Activated CD4-positive, alpha-beta T cell treated with anti-CD3 and anti-CD28 coated beads for 4 hours (primary cell): ENCODE results near the gene COL18A1.

Source experiments
- DNase-seq, 2 donors: peaks; one replicate each; pipeline ENCODE4 v3.0.0-alpha.2; 2020

The COL18A1 gene

GRCh38 chr21:45457161-45457831 lies 52.3 kb downstream of the COL18A1 start:
- DNase-seq = no peak

- DNase-seq = no peak
Observed at GRCh38 chr21:45457832-45458172, 52.8 kb downstream of the COL18A1 start.

DNA sequence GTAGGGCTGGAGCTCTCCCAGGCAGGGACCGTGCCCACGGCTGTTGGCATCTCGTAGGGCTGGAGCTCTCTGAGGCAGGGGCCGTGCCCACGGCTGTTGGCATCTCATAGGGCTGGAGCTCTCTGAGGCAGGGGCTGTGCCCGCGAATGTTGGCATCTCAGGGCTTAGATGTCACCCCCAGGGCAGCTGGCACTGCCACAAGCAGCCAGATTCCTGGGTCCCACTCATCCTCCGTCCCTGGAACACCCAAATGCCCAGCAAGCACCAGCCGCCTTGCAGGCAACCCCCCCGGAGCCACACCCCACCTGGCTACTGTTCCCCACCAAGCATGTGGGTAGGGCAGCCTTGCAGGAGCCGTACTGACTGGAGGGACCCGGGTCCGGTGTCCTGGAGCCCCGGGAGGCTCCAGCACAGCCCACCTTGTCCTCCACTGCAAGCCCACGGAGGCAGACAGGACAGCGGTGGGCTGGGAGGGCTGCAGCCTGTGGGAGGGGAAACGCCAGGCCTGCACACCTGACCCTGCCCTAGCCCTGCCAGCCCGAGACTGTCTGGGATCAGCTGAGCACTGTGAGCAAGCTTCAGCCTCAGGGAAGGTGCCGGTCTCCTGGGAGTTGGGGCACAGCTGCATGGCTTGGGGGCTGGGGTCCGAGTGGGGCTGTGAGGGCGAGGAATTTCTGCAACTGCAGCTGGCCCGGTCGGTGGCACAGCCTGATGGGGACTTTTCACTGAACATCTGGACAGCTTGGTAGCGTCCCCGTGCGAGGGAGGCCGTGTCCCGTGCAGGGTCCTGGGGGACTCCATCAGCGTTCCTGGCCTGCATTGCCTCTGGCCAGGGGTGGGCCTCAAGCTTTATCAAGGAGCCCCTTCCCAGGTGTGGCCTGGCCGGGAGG lies 53.6 kb downstream of the COL18A1 start:
- DNase-seq = no peak

DNA sequence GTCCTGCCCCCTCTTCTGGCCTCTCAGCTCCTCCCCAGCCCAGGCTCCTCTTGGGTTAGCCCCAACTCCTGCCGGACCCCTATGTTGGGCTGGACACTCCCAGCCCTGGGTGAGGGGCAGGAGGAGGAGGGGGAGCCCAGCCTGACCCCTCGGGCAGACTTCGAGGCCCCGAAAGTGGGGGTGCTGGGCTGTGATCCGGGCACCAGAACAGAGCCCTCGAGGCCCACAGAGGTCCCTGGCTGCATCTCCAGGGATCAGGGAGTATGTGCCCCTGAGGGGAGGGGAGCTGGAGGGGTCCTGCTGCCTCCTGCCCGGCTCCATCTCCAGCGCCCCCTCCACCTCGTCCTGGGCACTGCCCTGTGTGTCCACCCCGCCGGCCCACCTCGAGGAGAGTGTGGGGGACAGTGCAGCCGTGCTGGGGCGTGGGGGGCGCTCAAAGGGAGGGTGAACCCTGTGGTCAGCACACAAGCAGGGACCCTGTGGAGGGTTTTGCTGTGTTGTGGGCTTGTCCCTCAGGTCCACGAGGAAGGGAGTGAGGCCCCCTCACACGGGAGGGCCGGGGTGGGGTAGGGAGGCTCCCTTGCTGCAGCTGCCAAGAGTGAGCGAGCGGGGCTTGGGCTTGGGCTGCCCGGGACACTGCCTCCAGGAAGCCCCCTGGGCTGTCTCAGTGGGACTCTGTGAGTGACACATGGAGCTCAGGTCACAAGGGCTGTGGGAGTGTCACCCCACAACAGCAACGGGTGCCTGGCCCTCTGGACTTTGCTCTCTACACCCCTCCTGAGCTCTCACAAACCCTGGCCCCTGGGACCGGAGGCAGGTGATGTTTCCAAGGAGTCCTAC lies 54.4 kb downstream of the COL18A1 start:
- no peak for DNase-seq

GRCh38 chr21:45460011-45460565 lies 55.1 kb downstream of the COL18A1 start:
- DNase-seq = no peak

DNA sequence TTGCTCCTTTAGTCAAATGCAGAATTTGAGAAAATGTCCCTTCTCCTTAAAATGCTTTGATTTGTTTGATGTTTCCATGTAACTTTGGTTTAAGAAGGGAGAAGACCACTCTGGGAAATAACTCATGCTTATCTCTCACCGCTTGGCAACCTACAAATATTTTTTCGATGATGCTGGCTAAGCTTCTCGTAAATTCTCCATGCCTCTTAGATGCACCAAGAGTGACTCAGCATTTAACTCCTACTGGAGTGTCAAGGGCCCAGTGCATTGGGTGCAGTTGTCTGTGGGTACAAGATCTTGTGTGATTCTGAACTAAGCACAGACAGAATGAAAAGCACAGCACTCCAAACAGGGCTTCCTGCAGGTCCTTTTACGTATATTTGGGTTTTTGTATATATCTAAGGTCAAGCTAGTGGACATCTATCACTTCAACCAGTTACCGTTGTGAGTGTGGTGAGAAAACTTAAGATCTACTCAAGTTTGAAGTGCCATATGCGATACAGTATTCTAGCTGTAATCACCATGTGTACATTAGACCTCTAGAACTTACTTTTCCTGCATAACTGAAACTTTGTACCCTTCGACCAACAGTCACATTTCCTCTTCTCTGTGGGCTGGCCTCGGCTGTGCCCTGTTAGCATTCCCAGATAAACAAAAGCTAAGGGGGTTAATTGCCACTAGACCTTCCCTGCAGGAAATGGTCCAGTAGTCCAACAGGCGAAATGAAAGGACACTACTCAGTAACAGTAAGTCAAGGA lies 55.8 kb downstream of the COL18A1 start:
- DNase-seq = no peak

- no peak for DNase-seq
Observed at GRCh38 chr21:45461369-45461750, 56.4 kb downstream of the COL18A1 start.

DNA sequence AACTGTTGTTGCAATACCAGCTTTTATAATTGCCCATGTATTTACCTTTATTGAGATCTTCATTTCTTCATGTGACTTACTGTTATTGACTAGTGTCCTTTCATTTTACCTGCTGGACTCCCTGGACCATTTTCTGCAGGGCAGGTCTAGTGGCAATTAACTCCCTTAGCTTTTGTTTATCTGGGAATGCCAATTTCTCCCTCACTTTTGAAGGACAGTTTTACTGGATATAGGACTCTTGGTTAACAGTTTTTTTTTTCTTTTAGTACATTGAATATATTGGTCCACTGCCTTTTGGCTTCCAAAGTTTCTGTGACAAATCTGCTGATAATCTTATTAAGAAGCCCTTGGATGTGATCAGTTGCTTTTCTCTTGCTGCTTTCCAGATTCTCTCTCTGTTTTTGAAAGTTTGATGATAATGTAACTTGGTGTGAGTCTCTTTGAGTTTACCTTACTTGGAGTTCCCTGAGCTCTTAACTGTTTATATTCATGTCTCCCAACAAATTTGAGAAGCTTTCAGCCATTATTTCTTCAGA lies 56.9 kb downstream of the COL18A1 start:
- no peak for DNase-seq

DNA sequence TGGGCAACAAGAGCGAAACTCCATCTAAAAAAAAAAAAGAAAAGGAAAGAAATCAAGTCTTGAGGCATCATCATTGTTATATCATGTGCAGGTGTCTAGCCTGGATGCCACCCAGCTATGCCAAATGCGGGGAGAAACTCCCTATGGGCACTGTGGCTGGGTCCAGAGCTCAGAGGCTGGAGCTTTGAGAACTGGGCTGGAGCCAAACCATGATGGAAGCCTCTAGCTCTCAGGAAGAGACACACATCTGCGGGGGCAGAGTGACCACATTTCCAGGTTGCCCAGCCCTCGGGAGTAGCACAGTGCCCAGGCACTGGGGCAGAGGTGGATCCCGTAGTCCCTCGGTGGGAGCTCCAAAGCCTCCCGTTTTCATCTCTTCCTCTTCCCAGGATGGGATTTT lies 58.9 kb downstream of the COL18A1 start:
- DNase-seq = no peak

- DNase-seq = no peak
Observed at GRCh38 chr21:45464309-45464708, 59.3 kb downstream of the COL18A1 start.

DNA sequence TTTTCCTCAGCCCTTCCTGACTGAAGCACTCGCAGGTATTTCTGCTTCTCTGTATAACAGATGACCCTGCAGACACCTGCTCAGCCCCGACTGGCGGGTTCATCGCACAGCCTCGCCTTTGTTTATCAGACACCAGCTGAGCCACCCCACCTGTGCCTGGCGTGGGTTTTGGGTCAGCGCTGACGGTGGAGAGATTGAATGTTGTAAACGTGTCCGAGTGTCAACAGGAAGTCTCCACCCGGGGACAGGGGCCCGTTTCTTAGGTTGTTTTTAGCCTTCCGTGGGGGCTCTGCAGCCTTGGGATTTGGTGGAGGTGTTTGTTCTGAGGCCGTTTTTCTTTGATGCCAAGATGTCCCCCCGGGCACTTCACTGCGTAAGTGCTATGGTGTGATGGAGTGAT lies 60.1 kb downstream of the COL18A1 start:
- DNase-seq = no peak

GRCh38 chr21:45465611-45466329 lies 60.8 kb downstream of the COL18A1 start:
- no peak for DNase-seq

DNA sequence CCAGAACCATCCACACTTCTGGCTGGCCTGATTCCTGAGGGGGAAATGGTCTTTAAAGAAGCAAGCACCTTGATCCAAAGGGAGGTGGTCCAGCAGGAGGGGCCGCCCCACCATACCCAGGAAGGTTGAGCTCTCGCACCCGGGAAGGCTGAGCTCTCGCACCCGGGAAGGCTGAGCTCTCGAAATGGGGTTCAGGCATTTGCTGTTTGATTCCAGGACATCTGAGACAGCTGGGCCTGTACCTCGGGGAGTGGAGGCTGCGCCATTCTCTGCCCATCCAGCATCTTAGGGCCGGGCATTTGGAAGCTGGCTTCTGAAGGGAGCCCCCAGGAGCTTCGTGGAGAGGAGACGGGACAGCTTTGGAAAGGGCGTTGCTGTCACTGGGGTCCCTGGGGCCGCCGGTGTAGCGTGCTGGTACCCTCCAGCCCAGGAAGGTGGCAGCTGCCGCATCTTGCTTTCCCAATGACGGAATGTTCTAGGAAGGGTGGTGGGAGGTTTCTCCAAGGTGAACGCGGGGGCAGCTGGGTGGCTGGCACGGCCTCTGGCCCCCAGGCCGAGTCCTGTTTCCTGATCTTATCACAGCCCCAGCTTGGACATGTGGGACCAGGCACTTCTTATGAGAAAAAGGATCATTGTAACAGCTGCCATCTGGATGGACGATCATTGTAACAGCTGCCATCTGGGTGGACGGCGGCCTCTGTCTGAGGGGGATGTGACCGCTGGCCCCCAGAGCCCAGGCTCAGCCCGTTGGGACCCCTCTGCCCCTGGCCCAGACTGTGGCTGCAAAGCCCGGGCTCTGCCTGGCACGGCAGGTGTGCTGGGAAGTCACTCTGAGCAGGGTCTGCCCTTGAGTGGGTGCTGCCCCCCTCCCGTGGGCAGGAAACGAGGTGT lies 61.6 kb downstream of the COL18A1 start:
- no peak for DNase-seq

DNA sequence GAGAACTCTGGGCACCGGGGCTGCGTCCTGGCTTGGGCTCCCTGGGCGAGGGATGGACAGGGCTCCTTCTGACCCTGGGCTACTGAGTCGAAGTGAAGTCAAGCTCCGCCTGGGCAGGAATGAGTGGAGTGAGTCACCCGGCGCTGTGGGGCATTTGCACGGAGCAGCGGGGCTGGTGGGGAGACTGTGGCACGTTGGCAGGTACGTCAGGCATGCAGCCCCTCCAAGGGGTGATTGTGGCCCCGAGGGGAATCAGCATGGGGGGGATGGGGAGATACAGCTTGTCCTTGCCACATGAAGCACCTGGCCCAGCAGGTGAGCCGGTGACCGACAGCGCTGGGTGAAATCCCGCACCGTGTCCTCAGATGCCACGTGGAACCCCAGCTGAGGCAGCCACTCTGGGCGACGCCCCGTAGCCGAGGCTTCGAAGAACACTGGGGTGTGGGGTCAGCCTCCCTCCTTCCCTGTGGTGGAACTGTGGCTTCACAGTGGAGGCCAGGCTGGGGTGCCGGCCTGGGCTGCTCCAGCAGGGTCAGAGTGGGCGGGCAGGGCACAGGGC lies 62.3 kb downstream of the COL18A1 start:
- DNase-seq = no peak

- DNase-seq = no peak
Observed at GRCh38 chr21:45468051-45468970, 63.3 kb downstream of the COL18A1 start.

GRCh38 chr21:45468971-45469272 lies 64.0 kb downstream of the COL18A1 start:
- no peak for DNase-seq

DNA sequence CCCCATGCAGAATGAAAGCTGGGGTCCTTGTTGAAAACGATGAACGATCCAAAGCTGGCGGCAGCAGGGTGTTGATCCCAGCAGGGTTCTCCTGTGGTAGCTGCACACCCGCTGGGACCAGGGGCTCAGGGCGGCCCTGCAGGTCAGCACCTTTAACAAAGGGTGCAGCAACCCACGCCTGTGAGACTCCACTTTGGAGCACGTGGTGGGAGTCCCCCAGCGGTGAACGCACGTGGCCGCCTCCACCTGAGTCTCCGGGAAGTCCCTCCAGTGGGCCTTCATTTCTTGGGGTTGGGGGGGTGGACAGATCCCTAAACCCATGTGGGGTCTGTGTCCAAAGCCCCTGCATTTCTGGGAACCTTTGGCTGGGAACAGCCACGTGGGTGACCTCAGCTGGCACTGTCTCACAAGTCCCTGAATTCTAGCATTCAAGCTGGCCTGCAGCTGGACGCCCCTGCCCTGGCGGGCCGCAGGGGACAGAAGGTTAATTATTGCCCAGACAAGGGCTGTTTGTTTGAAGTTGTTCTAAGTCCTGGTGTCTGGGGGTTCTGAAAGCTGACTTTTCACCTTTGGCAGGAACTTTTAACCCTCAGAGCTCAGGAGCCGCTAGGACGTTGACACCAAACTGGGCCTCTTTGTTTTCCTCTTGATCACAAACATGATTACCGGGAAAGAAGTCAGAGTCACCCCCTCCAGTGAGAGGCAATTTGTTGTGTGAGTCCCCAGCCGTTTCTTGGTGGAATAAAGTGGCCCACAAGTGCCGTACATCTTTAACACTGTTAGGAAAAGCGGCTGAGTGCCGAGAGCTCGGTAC lies 64.5 kb downstream of the COL18A1 start:
- no peak for DNase-seq

DNA sequence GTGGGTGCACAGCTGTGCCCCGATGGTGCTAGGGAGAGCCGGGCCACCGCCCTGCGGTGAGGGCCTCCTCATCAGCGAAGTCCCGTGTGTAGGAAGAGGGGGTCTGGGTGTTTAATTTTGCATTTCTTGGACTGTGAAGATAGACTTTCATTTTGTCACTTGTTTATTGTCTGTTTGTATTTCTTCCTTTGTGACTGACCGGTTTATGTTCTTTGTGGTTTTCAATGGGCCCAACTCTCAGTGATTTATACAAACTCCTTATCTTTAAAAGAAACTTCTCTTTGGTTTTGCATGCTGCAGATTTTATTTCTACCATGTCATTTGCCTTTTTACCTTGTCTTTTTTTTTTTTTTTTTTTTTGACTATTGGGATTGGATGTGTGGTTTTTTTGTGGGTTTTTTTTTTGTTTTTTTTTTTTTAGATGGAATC lies 65.1 kb downstream of the COL18A1 start:
- DNase-seq = no peak
